Measurements from ENCODE around the gene PHF12.
A peak's percentile ranks its signal among the peaks of the same experiment; 100 is the strongest.
"Not testable (repeated sequence)": the region's sequence is repeated elsewhere in the genome, so short reads cannot be mapped to it uniquely, and the experiment has no call there.

Gene PHF12

GRCh38 chr17:28908640-28909167 is 42.6 kb downstream of the PHF12 start:
- TF ChIP-seq CTCF (conservative IDR thresholded peaks at IDR 0.05; ENCODE audit: low read depth, low read length), result no peak
- no peak overlapping the region for H3K4me3 ChIP-seq (ENCODE audit: low read length)
- no peak for DNase-seq (ENCODE audit: low read depth)

DNA sequence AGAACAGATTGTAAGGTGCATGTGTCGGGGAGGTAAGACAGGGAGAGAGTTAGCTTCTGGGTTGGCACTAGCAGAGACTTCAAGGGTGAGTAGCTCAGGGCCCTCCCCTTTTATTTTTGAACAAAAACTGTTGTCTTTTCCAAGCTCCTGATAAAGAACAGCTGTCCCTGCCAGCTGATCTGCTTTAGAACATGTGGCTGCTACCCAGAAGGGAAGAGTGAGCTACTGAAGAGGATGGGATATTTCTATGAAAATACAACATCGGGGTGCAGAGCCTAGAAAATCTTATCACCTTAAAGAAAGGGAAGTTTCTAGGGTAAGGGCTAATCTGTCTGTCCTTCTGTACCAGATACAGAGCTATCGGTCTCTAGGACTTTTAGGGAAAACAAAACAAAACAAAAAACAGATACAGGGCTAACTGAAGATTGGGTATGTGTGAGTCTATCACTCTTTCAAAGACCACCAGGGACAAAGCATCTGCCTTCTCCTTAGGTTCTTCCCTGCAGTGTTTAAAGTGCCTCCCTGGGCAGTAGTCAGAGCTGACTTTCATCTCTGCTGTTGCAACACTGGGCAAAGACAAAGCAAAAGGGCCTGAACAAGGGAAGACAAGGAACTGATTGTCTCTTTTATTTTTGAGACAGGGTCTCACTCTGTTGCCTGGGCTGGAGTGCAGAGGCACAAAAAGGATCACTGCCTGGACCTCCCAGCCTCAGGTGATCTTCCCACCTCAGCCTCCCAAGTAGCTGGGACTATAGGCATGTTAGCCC is 43.4 kb downstream of the PHF12 start:
- TF ChIP-seq CTCF (conservative IDR thresholded peaks at IDR 0.05; ENCODE audit: low read depth, low read length), result no peak
- no peak for DNase-seq (ENCODE audit: low read depth)
- H3K4me3 ChIP-seq (ENCODE audit: low read length), result no peak overlapping the region

- no peak for DNase-seq (ENCODE audit: low read depth)
- no peak for TF ChIP-seq CTCF (conservative IDR thresholded peaks at IDR 0.05; ENCODE audit: low read depth, low read length)
- H3K4me3 ChIP-seq (ENCODE audit: low read length), result no peak overlapping the region
These were observed 44.4 kb downstream of the PHF12 start for GRCh38 chr17:28906706-28907438.

- H3K4me3 ChIP-seq (ENCODE audit: low read length), result no peak overlapping the region
- no peak for TF ChIP-seq CTCF (conservative IDR thresholded peaks at IDR 0.05; ENCODE audit: low read depth, low read length)
- DNase-seq (ENCODE audit: low read depth), result no peak
These were observed 45.0 kb downstream of the PHF12 start for GRCh38 chr17:28906276-28906675.

DNA sequence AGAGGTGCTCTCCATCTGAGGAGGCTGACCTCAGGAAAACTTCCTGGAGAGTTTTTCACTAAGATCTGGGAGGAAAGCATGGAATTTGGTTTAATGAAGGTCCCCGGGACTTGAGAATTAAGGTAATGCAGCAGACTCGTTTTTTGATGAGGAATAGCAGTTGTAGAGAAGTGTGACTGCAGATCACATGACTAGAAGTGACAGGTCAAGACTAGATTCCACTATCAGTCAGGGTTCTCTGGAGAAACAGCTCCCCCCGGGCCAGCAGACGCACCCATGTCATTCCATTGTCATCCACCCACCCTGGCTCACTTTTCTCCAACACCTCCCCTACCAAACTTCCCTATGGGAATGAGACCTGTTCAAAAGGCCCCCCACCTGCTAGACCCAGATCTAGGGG is 46.5 kb downstream of the PHF12 start:
- DNase-seq (ENCODE audit: low read depth), result no peak
- no peak overlapping the region for H3K4me3 ChIP-seq (ENCODE audit: low read length)
- no peak for TF ChIP-seq CTCF (conservative IDR thresholded peaks at IDR 0.05; ENCODE audit: low read depth, low read length)

GRCh38 chr17:28903546-28903841 is 47.8 kb downstream of the PHF12 start:
- H3K4me3 ChIP-seq (ENCODE audit: low read length); DNase-seq (ENCODE audit: low read depth): not testable (repeated sequence)

DNA sequence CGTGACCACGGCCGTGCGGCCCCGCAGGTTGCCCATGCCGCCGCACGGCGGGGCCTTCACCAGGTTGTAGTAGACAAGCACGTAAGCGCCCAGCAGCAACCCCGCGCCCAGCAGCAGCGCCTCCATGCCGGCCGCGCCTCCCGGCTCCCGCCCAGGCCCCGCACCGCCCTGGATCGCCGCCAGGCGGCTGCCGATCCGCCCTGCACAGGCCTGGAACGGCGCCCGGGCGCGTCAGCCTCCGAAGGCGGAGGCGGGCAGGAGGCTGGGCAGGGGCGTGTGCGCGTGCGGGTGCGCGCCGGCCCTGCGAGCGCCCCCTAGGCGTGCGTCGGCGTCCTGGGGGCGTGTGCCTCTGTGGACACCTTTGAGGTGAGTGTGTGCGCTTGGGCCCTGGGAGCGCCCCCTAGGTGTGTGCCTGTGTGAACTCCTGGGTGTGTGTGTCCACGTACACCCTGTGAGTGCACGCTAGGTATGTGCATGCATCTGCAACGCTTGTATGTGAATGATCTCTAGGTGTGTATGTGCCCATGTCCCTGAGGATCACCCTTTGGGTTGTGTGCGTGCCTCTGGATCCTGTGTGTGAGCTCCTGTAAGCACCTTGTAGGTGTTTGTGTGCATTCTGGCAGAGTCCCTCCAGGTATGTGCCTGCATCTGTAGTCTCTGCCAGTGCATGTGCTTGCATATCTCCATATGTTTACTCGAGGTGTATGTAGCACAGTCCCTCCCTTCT is 48.3 kb downstream of the PHF12 start, which contains the start of gene DHRS13:
DHRS13 (minus strand) TSS at position 261 of the 727 bp plus-strand sequence; CDS start at position 126, 135 bp downstream.
- TF ChIP-seq CTCF (conservative IDR thresholded peaks at IDR 0.05; ENCODE audit: low read depth, low read length), result peak; percentile 74
- H3K4me3 ChIP-seq (ENCODE audit: low read length), result peak within 1 kb of the TSS; percentile 53
- DNase-seq (ENCODE audit: low read depth), result peak; percentile 67
